Measurements from ENCODE around the gene TRPM2. TPM values are rescaled to one million over a fixed set of nuclear protein-coding genes. Genes with fewer than 3 reads are reported as not detected.

TRPM2 gene
- total and polyA plus RNA-seq, 2 of the 4 experiments (the other 2 are of a cell fraction): not detected

GRCh38 chr21:44384968-44385367 lies 31.5 kb downstream of the TRPM2 start:
- no peak for TF ChIP-seq CHD1 (IDR thresholded peaks at IDR 0.05; ENCODE audit: low read depth, low read length)
- TF ChIP-seq, protein P1, sequence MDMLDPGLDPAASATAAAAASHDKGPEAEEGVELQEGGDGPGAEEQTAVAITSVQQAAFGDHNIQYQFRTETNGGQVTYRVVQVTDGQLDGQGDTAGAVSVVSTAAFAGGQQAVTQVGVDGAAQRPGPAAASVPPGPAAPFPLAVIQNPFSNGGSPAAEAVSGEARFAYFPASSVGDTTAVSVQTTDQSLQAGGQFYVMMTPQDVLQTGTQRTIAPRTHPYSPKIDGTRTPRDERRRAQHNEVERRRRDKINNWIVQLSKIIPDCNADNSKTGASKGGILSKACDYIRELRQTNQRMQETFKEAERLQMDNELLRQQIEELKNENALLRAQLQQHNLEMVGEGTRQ (IDR thresholded peaks at IDR 0.05; ENCODE audit: low read depth, low read length): no peak
- TF ChIP-seq POLR2A (IDR thresholded peaks at IDR 0.05; ENCODE audit: low read depth, low read length): no peak
- TF ChIP-seq SMC3 (IDR thresholded peaks at IDR 0.05; ENCODE audit: low read depth, low read length): no peak
- no peak for TF ChIP-seq RAD21 (IDR thresholded peaks at IDR 0.05; ENCODE audit: low read length)
- no peak for TF ChIP-seq CTCF (conservative IDR thresholded peaks at IDR 0.05; ENCODE audit: low read depth, low read length)
- no peak for TF ChIP-seq ELK1 (IDR thresholded peaks at IDR 0.05; ENCODE audit: borderline replicate concordance, low read depth, low read length)
- TF ChIP-seq FOS (IDR thresholded peaks at IDR 0.05; ENCODE audit: low read depth, low read length): no peak
- TF ChIP-seq RCOR1 (IDR thresholded peaks at IDR 0.05; ENCODE audit: insufficient replicate concordance, low read length): no peak
- DNase-seq (no peak), ATAC-seq (ENCODE audit: low read depth) (no peak)
- H3K4me3 ChIP-seq (ENCODE audit: insufficient read depth, low read depth, low read length): no peak overlapping the region
- no TSS peak for BruUV-seq (replicated peaks)
- no peak overlapping the region for H3K23ac ChIP-seq (ENCODE audit: low read depth, low read length)
- in situ Hi-C loops (cut with MboI; ENCODE audit: low sequenced_read_pairs): no loop called here
- H2BK20ac ChIP-seq (ENCODE audit: low read depth, low read length): no peak overlapping the region
- POLR2A ChIA-PET (ENCODE audit: unreplicated experiment): no interaction called here
- no peak overlapping the region for H2AFZ ChIP-seq (replicated peaks; ENCODE audit: low read length, poor library complexity)
- H3K79me1 ChIP-seq (ENCODE audit: low read depth in 1 of 2, low read length in 2 of 2): no peaks in the 10 kb centered on the region
- H3K9me1 ChIP-seq (ENCODE audit: insufficient read depth, low read length): no peaks in the 10 kb centered on the region
- H2BK15ac ChIP-seq (ENCODE audit: low read depth, low read length): no peak overlapping the region
- no peak overlapping the region for H3K14ac ChIP-seq (replicated peaks; ENCODE audit: low read depth, low read length)
- H3K9ac ChIP-seq (ENCODE audit: low read depth, low read length): no peak overlapping the region
- no peak overlapping the region for H3K18ac ChIP-seq (ENCODE audit: low read depth, low read length)
- H4K5ac ChIP-seq (ENCODE audit: low read depth, low read length): no peak overlapping the region
- no peak overlapping the region for H2AK9ac ChIP-seq (replicated peaks; ENCODE audit: low read depth, low read length, poor library complexity)
- peaks cover 1% of the 10 kb centered on the region for H3K9me3 ChIP-seq (ENCODE audit: control insufficient read depth, insufficient read depth, low read length)
- dilution Hi-C loops (cut with HindIII; ENCODE audit: low sequenced_read_pairs, unreplicated experiment): no loop called here
- H2BK5ac ChIP-seq (ENCODE audit: low read depth, low read length, poor library complexity, severe bottlenecking): no peak overlapping the region
- CTCF ChIA-PET: no interaction called here
- H4K91ac ChIP-seq (ENCODE audit: insufficient read depth, low read depth, low read length): no peak overlapping the region
- no peak overlapping the region for H2AK5ac ChIP-seq (ENCODE audit: low read depth, low read length)
- no peak overlapping the region for H3K4me2 ChIP-seq (ENCODE audit: low read depth, low read length)
- no peak overlapping the region for H3K27ac ChIP-seq (ENCODE audit: insufficient read depth, low read length)
- H3K4ac ChIP-seq (ENCODE audit: low read depth, low read length): no peak overlapping the region
- intact Hi-C loops (cut with micrococcal nuclease): no loop called here
- no peaks in the 10 kb centered on the region for H3K4me1 ChIP-seq (ENCODE audit: control insufficient read depth, insufficient read depth, low read length)
- WGBS, 2 experiments (ENCODE audit: extremely low coverage in 2 of 2, insufficient read length in 1 of 2): no CpG with 5 or more reads among the region's 2 CpGs
- no peak overlapping the region for H3K56ac ChIP-seq (ENCODE audit: extremely low read depth, insufficient read depth, low read length)
- H3K27me3 ChIP-seq (ENCODE audit: control insufficient read depth, insufficient read depth, low read length): peaks cover 2% of the 10 kb centered on the region; the same call in 1 of the 2 replicates
- H4K20me1 ChIP-seq (ENCODE audit: insufficient read depth, low read length): no peaks in the 10 kb centered on the region
- H2BK120ac ChIP-seq (ENCODE audit: low read depth, low read length): no peak overlapping the region
- H3K36me3 ChIP-seq (ENCODE audit: control insufficient read depth, insufficient read depth, low read length): no peaks in the 10 kb centered on the region
- no peak overlapping the region for H4K8ac ChIP-seq (ENCODE audit: low read depth in 2 of 2, low read length in 2 of 2)

Data from IMR-90 (cell line).